GM19240 (cell line): ENCODE measurements around the gene APBB3.
"Not testable (repeated sequence)": the region's sequence is repeated elsewhere in the genome, so short reads cannot be mapped to it uniquely, and the experiment has no call there.

Source experiments
- DNase-seq: peaks from one replicate; pipeline ENCODE4 v3.0.0; 2011; ENCODE audit warnings: low spot score; ENCODE audit not compliant: insufficient read length

APBB3 gene, protein sequence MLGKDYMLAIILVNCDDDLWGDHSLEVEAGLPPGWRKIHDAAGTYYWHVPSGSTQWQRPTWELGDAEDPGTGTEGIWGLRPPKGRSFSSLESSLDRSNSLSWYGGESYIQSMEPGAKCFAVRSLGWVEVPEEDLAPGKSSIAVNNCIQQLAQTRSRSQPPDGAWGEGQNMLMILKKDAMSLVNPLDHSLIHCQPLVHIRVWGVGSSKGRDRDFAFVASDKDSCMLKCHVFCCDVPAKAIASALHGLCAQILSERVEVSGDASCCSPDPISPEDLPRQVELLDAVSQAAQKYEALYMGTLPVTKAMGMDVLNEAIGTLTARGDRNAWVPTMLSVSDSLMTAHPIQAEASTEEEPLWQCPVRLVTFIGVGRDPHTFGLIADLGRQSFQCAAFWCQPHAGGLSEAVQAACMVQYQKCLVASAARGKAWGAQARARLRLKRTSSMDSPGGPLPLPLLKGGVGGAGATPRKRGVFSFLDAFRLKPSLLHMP

DNA sequence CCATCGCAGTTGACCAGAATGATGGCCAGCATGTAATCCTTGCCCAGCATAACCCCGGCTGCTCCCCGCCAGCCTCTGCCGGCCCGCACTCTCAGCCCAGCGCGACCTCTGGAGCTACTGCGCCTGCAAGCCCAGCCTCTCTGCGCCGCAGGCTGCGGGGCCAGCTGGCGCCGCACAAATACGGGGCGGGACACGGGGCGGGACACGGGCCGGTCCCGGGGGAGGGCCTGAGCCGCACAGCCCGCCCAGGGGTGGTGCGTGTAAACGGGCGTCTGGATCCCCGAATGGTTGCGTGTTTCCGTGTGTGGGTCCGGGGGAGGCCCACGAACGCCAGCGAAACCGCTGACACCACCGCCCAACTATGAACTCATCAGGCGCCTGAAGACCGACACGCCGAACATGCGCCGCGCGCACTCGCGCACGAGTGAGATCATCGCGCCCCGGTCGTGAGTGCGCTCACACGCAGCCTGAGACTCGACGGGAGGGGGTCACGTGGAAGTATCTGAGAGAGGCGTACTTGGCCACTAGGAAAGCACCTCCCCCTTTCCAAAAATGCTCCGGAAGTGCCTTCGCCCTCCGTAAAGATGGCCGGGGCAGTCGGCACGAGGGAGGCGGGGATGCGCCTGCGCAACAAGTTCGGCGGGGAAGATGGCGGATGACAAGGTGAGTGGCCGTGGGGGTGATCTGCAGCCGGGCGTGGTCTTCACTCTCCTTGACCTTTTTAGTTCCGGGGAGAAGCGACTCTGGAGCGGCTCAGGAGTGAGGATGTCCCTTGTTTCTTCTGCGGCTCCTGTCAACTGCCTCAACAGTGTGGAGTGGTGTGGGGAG lies at the start of gene APBB3, which contains the start of gene SLC35A4:
APBB3 (minus strand) TSS at position 403 of the 828 bp plus-strand sequence; CDS start at position 50, 353 bp downstream.
SLC35A4 (plus strand) TSS at position 633 of the 828 bp plus-strand sequence. CDS start 2,342 bp downstream, outside the sequence.
- DNase-seq: peak; percentile 82

GRCh38 chr5:140611020-140611521 lies 46.7 kb upstream of the APBB3 start:
- DNase-seq: no peak

DNA sequence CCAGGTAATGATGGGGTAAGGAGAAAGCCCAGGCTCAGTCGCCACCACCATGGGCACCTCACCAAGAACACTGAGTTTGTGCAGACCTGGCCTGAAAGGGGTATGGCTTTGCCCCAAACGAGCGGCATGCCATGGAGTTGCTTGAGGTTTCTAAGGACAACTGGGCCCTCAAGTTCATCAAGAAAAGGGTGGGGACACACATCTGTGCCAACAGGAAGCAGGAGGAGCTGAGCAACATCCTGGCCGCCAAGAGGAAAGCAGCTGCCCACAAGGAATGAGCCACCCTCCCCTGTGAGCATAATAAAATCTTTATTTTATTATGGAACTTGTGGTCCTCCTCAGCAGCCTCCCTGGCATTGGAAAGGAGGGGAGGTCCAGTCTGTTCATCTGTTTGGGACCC lies 44.7 kb upstream of the APBB3 start:
- no peak for DNase-seq

DNA sequence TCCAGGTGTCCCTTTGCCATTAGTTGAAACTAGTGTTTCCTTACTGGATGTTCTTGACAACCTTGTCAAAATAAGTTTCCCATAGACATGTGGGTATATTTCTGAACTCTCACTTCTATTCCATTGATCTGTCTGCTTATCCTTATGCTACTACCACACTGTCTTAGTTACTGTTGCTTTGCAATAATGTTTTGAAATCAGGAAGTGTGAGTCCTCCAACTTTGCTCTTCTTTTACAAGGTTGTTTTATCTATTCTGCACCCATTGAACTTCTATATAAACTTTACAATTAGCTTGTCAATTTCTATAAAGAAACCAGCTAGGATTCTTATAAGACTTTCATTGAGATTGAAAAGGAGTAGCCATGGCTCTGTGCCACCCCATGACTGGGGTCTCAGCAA lies 44.3 kb upstream of the APBB3 start:
- DNase-seq: no peak

GRCh38 chr5:140607031-140607430 lies 42.6 kb upstream of the APBB3 start:
- DNase-seq: no peak

DNA sequence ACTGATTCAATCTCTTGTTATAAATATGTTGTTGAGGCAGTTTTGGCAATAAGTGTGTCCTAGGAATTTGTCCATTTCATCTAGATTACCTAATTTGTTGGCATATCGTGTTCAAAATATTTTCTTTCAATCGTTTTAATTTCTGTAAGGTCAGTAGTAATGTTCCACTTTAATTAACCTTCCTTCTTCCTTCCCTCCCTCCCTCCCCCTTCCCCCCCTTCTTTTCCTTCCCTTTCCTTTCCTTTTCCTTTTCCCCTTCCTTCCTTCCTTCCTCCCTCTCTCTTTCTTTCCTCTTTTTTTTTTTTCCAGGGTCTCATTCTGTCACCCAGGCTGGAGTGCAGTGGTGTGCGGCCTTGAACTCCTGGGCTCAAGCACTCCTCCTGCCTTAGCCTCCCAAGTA lies 41.5 kb upstream of the APBB3 start:
- DNase-seq: no peak

- no peak for DNase-seq
Observed at GRCh38 chr5:140603734-140604133, 39.3 kb upstream of the APBB3 start.

GRCh38 chr5:140603446-140603698 lies 39.0 kb upstream of the APBB3 start:
- not testable (repeated sequence) for DNase-seq

DNA sequence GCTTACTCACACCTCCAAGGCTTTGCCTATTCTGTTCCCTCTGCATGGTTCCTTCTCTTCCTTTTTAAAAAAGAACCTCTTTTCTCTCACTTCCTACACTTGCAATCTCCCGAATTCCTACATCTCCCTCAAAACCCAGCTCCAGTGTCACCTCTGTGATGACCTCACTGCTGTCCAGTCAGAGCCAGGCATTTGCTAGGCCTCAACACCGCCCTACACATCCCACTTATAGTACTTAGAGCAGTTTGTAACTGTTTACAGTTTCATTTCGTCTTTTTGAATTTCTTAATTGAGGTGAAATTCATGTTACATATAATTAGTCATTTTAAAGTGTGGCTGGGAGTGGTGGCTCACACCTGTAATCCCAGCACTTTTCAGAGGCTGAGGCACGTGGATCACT lies 37.7 kb upstream of the APBB3 start:
- DNase-seq: no peak

- DNase-seq: no peak
Observed at GRCh38 chr5:140600096-140600495, 35.7 kb upstream of the APBB3 start.

DNA sequence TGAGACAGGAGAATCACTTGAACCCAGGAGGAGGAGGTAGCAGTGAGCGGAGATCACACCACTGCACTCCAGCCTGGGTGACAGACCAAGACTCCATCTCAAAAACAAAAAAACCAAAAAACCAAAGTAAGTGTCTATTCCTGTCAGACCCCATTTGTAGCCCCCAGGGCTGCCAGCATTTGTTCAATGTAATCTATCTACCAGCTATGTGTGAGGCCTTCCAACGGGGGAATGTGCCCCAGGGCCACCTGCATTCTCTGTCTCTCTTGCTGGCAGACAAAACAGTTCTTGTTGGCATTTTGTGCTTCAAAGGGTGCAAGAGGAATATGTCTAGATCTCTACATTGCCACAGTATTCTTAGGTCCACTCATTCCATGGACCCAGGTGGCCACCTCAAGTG lies 34.4 kb upstream of the APBB3 start:
- no peak for DNase-seq

- DNase-seq: no peak
Observed at GRCh38 chr5:140596321-140596741, 31.9 kb upstream of the APBB3 start.

- no peak for DNase-seq
Observed at GRCh38 chr5:140595538-140596300, 31.3 kb upstream of the APBB3 start.

DNA sequence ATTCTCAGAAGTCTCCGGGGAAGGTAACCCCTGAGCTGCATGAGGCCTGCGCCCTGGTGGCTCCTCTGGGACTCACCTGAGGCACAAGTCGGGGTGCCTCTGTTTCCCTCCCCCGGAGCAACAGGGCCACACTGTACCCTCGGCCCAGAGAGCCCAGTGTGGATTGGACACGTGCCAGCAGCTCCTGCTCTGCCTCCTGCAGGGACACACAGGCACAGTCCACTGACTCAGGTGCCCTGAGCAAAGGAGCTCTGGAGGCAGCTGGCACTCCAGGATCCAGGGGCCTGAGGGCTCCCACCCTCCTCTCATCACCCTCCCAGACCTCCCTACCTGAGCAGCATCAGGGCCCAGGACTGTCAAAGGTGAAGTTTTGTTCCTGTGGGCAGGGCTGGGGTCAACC lies 29.8 kb upstream of the APBB3 start:
- DNase-seq: no peak

DNA sequence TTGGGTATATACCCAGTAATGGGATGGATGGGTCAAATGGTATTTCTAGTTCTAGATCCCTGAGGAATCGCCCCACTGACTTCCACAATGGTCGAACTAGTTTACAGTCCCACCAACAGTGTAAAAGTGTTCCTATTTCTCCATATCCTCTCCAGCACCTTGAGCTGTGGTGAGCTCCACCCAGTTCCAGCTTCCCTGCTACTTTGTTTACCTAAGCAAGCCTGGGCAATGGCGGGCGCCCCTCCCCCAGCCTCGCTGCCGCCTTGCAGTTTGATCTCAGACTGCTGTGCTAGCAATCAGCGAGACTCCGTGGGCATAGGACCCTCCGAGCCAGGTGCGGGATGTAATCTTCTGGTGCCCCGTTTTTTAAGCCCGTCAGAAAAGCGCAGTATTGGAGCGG lies 28.7 kb upstream of the APBB3 start:
- DNase-seq: not testable (repeated sequence)

- no peak for DNase-seq
Observed at GRCh38 chr5:140591747-140592372, 27.5 kb upstream of the APBB3 start.

GRCh38 chr5:140590861-140591260 lies 26.5 kb upstream of the APBB3 start:
- DNase-seq: no peak

- no peak for DNase-seq
Observed at GRCh38 chr5:140588311-140589070, 24.1 kb upstream of the APBB3 start.

DNA sequence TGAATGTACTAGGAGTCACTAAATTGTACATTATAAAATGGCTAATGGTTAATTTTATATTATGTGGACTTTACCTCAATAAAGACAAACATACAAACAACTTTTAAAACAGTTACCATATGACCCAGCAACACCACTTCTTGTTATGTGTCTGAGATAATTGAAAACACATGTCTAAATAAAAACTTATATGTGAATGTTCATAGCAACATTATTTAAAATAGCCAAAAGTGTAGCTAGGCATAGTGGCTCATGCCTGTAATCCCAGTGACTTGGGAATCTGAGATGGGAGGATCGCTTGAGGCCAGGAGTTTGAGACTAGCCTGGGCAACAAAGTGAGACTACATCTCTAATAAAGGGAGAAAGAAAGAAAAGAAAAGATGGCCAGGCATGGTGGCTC lies 23.1 kb upstream of the APBB3 start:
- no peak for DNase-seq

- not testable (repeated sequence) for DNase-seq
Observed at GRCh38 chr5:140579188-140579747, 14.9 kb upstream of the APBB3 start.
